GM21390 (cell line): ENCODE measurements around the gene CPNE6.
A peak's percentile ranks its signal among the peaks of the same experiment; 100 is the strongest.

Experiments
- ATAC-seq: cut with Tn5 transposase; IDR thresholded peaks from one replicate; pipeline ENCODE4 v1.9.1; 2021; ENCODE audit not compliant: unreplicated experiment

Gene CPNE6

GRCh38 chr14:24084440-24084839 lies 13.1 kb downstream of the CPNE6 start:
- ATAC-seq, result no peak

- no peak for ATAC-seq
These were observed 13.9 kb downstream of the CPNE6 start for GRCh38 chr14:24085215-24085614.

DNA sequence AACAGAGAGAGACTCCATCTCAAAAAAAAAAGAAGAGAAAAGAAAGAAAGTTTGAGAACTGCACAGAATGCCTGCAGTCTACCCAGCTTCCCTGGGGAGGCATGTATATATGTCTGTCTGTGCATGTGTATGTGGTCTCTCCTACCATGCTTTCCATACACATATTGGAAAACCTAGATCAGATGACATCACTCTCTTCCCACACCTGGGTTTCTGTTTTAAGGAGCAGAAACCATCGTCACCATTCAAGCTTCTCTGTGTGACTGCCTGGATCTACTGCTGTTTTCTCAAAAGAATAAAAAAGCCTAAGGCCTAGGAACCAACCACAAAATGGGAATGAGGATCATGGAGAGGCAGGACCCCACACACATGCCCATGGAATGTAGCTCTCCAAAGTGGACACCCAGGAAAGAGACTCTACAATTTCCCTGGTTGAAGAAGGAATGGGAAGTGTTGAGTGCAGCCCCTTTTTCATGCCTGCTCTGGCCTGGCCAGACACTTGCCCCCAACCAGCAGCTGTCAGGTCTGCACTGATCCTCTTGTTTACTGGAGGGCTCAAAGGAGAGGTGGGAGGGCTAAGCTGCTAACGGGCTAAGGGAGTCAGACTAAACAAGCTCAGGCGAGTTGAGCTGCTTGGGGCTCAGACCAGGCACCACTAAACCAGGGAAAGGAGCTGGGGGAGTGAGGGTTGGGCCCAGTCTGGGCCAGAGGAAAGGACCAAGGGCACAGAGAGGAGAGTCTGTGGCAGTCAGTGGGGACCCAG lies 15.0 kb downstream of the CPNE6 start:
- ATAC-seq, result no peak

GRCh38 chr14:24087004-24087403 lies 15.6 kb downstream of the CPNE6 start:
- no peak for ATAC-seq

GRCh38 chr14:24088095-24088494 lies 16.7 kb downstream of the CPNE6 start:
- no peak for ATAC-seq

GRCh38 chr14:24089890-24090289 lies 18.5 kb downstream of the CPNE6 start:
- ATAC-seq, result no peak

- no peak for ATAC-seq
These were observed 20.7 kb downstream of the CPNE6 start for GRCh38 chr14:24092110-24092504.

GRCh38 chr14:24092505-24093206 lies 21.3 kb downstream of the CPNE6 start:
- no peak for ATAC-seq

DNA sequence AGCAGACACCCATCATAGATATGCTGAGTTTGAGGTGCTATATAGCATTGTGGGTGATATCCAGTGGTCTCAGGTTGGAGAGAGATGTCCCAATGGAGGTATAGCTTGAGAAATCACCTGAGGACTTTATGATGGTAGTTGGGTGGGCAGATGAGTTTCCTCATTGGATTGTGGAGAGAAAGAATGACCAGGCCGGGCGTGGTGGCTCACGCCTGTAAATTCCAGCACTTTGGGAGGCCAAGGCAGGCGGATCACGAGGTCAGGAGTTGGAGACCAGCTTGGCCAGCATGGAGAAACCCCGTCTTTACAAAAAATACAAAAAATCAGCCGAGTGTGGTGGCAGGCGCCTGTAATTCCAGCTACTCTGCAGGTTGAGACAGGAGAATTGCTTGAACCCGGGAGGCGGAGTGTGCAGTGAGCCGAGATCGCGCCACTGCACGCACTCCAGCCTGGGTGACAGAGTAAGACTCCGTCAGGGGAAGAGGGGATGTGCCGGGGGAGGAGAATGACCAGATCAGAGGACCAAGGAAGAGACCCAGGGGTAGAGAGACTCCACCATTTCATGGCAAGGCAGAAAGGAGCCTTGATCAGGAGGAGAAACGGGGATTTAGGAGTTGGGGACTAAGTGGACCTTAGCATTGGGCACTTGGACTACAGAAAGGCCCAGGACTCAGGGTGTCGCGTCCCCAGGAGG lies 22.0 kb downstream of the CPNE6 start:
- no peak for ATAC-seq

DNA sequence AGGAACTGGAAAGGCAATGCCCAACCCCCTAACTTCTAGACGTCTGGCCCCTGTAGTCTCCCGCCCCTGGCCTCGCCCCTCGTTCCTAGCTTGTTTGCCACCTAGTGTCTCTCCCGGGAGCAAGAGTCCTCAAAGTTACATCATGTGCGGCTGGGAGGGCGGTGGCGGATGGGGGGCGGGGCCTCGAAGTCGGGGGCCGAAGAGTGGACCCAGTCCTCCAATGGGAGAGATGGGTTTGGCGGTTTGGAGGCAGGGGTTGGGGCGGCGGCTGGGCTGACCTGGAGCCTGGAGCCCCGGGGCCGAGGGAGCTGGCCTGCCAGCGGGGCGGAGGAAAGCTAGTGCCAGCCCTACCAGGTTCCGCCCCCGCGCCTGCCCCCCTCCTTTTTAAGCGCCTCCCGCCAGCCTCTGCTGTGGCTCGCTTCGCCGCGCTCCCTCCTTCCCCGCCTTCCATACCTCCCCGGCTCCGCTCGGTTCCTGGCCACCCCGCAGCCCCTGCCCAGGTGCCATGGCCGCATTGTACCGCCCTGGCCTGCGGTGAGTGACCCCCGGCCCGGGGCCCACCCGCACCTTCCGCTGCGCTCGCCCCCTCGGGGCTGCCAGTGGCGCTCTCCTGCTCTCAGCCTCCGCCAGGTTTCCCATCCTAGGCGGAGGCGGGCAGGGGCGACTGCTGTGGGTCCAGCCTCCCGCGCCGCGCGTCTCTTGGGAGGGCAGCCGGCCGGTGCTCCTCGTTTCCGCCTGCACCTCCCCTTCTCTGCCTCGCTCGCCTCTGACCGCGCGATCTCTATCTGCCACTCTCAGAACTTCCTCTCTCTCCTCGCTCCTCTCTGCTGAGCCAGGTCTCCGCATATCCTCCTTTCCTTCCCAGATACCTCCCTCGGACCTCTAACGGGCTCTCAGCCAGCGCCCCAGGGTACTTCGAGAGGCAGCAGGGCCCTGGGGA lies 22.8 kb downstream of the CPNE6 start, which contains the start of gene PCK2:
TSS of gene PCK2 (plus strand) at position 411 of the 940 bp plus-strand sequence. CDS start at position 506, 95 bp downstream.
- peak; percentile 46 for ATAC-seq

DNA sequence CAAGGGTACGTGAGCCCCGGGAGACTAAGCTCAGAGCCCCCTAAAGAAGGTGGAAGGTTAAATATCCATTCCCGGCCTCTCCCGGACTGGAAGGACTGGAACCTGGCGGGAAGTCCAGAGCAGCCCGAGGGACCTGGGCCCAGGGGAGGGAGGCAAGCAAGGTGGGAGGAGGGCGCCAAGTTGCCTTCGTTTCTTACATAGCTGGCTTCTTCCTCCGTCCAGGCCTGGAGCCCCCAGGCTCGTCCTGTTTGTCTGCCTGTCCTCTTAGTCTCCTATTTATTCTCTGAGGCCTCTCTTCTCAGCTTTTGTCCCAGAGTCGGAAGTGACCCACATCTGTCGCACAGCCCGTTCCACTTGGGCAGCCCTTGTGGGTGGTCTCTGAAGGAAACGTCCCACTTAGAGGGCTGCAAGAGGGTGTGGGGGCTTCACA lies 23.5 kb downstream of the CPNE6 start:
- ATAC-seq, result no peak

- ATAC-seq, result peak; percentile 66
These were observed 24.1 kb downstream of the CPNE6 start for GRCh38 chr14:24095271-24096068.

DNA sequence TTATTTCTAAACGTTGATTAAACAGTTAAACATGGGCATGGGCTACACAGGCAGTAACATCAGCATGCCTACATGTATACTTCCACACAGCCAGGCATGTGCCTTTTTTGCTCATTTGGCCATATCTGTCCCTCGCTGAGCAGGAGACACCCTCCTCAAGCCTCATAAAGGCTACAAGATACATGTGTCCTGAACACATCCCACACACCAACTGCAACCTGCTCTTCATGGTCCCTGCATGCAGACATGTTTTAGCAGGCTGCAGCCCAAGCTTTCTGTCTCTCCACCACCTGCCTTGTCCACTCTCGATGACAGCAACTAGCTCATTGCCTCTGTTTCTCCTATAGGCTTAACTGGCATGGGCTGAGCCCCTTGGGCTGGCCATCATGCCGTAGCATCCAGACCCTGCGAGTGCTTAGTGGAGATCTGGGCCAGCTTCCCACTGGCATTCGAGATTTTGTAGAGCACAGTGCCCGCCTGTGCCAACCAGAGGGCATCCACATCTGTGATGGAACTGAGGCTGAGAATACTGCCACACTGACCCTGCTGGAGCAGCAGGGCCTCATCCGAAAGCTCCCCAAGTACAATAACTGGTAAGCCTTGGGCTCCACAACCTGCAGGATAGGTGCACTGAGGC lies 25.3 kb downstream of the CPNE6 start:
- ATAC-seq, result no peak

DNA sequence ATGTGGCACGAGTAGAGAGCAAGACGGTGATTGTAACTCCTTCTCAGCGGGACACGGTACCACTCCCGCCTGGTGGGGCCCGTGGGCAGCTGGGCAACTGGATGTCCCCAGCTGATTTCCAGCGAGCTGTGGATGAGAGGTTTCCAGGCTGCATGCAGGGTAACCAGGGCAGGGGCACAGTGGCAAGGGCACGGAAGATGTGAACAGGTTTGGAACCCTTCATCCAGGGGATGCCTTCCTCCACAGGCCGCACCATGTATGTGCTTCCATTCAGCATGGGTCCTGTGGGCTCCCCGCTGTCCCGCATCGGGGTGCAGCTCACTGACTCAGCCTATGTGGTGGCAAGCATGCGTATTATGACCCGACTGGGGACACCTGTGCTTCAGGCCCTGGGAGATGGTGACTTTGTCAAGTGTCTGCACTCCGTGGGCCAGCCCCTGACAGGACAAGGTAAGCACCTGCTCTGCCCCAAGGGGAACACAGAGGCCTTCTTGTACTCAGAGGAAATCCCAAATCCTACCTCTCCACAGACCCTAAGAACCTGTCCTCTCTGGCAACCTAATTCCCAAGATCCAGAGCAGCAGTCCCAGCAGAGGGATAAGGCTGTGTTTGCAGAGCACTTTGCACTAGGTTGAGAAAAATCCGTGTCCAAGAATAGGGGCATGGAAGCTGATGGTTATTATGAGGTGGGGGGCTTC lies 27.0 kb downstream of the CPNE6 start:
- no peak for ATAC-seq

DNA sequence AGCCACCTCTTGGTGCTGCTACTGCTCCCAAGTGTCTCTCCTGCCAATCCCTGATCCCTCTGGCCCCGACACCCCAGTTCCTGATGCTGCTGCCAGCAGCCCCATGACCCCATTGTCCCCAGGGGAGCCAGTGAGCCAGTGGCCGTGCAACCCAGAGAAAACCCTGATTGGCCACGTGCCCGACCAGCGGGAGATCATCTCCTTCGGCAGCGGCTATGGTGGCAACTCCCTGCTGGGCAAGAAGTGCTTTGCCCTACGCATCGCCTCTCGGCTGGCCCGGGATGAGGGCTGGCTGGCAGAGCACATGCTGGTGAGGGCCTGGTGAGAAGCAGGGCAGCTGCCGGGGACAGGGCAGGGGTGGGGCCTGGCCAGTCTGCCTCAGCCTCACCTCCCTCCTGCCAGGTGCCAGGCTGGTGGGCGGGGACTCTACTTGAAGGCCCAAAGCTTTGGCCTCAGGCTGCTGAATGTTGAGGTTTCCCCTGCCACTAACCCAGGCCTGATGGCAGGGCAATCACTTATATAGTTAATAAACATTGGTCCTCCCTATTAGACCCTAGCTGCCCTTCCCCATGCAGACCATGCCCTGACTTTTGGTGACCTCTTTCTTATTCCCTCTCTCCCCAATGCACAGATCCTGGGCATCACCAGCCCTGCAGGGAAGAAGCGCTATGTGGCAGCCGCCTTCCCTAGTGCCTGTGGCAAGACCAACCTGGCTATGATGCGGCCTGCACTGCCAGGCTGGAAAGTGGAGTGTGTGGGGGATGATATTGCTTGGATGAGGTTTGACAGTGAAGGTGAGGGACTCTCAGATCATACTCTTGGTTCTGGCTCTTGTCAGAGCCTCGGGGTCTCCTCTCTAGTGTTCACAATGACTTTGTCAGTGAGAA lies 27.8 kb downstream of the CPNE6 start:
- no peak for ATAC-seq

GRCh38 chr14:24100197-24100981 lies 29.0 kb downstream of the CPNE6 start:
- no peak for ATAC-seq

DNA sequence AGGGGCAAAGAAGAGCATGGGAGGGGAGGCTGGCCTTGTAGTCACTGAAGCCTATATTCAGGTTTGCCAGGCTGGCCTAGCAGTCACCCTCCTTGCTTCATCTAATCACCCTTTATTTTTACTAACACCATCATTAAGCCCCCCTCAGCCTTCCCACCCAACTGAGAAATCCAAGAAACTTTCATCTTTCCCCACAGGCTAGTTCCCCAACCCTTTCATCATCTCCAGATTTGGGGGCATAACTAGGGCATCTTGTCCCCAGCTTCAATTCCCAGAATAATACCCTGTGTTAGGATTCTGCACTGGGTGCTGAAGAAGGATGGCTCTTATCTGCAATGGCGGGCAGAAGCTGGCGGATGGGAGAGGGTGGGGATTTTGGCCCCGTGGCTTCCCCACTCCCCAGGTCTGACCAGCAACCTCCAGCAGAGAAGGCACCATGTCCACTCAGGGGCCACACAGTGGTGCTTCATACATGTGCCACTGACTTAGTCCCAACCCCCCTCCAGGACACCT lies 29.7 kb downstream of the CPNE6 start:
- no peak for ATAC-seq
